ENCODE results near the gene TMED6. TPM values are rescaled to one million over a fixed set of nuclear protein-coding genes. Genes with fewer than 3 reads are reported as not detected.

Gene TMED6
- total and polyA plus RNA-seq, 2 donors (not counting 3 experiments of a cell fraction or from before 2014, with no cell fraction given), result 1.2 TPM; not detected in 1

DNA sequence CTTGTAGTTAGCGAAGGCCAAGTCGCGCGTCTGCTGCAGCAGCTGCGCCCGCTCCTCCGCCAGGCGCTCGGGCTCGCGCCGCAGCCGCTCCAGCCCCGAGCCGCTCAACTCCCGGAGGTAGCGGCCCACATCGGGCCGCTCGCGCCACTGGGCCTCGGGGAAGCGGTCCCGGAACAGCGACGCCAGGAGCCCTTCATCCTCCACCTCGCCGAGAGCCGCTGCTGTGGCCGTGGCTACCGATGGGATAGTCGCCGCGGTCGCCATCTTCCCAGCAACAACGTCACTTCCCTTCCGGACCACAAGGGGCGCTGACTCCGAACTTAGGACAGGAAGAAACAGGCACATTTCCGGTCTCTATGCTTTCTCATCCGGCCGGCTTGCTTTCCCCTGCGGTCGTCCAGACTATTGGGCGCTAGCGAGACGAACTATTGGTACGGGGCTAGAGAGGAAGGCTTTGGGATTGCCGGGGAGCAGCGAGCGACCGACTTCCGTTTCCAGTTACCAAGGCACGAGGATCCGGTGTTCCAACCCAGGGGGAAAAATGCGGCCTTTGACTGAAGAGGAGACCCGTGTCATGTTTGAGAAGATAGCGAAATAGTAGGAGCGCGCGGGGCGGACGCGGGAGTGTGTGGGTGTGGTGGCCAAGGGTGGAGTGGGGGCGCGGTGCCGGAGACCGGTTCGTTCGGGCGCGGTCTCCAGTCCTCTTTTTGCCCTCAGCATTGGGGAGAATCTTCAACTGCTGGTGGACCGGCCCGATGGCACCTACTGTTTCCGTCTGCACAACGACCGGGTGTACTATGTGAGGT lies 12.1 kb downstream of the TMED6 start, which contains the start of the genes COG8 and NIP7:
Gene COG8 (minus strand): TSS at position 276 of the 806 bp plus-strand sequence. CDS start 12 bp downstream, at position 264.
Gene NIP7 (plus strand): TSS at position 484 of the 806 bp plus-strand sequence. CDS start 58 bp downstream, at position 542.
- H2AFZ ChIP-seq (ENCODE audit: low read depth, low read length), result peak within 1 kb of the TSS; percentile 82
- H3K9me1 ChIP-seq (replicated peaks; ENCODE audit: control insufficient read depth, extremely low read depth, insufficient read depth, low read length), result no peaks in the 10 kb centered on the region
- H3K36me3 ChIP-seq (ENCODE audit: control insufficient read depth in 2 of 2, extremely low read depth in 1 of 2, insufficient read depth in 2 of 2, low read length in 2 of 2), result peaks cover 10 to 22% of the 10 kb centered on the region in 2 experiments
- intact Hi-C loops (cut with micrococcal nuclease) (loop anchor here (1.0 kb wide), 3 partner anchors 9 to 46 kb away; partner anchors contain the start of genes PDF and VPS4A), dilution Hi-C loops (cut with MboI; ENCODE audit: extremely low pct_ligation_motif_present, low sequenced_read_pairs) (no loop called here)
- H3K9ac ChIP-seq (replicated peaks; ENCODE audit: extremely low read depth, insufficient read depth, low read length), result peak within 1 kb of the TSS; percentile 90
- ChIA-PET CTCF (interaction anchor here (1.0 to 1.2 kb wide), 3 partner anchors 10 to 415 kb away, joined by 5 read pairs; partner anchors contain the start of gene NOB1), POLR2A (interaction anchor here (1.3 kb wide), 1 partner anchor 9 kb away, joined by 3 read pairs; the partner anchor contains the start of gene PDF)
- TF ChIP-seq, protein P1, sequence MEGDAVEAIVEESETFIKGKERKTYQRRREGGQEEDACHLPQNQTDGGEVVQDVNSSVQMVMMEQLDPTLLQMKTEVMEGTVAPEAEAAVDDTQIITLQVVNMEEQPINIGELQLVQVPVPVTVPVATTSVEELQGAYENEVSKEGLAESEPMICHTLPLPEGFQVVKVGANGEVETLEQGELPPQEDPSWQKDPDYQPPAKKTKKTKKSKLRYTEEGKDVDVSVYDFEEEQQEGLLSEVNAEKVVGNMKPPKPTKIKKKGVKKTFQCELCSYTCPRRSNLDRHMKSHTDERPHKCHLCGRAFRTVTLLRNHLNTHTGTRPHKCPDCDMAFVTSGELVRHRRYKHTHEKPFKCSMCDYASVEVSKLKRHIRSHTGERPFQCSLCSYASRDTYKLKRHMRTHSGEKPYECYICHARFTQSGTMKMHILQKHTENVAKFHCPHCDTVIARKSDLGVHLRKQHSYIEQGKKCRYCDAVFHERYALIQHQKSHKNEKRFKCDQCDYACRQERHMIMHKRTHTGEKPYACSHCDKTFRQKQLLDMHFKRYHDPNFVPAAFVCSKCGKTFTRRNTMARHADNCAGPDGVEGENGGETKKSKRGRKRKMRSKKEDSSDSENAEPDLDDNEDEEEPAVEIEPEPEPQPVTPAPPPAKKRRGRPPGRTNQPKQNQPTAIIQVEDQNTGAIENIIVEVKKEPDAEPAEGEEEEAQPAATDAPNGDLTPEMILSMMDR (IDR thresholded peaks at IDR 0.05; ENCODE audit: extremely low read depth in 1 of 2, insufficient read depth in 1 of 2, low read depth in 1 of 2, low read length in 2 of 2), result peak; percentile 82 to 87
- TF ChIP-seq POLR2A (IDR thresholded peaks at IDR 0.05; ENCODE audit: low read depth, low read length) (peak; percentile 94), MYC (IDR thresholded peaks at IDR 0.05; ENCODE audit: low read depth, low read length) (peak; percentile 76), EZH2 (IDR thresholded peaks at IDR 0.05; ENCODE audit: borderline replicate concordance, low read depth, low read length, severe bottlenecking) (no peak), FOS (IDR thresholded peaks at IDR 0.05; ENCODE audit: borderline replicate concordance, insufficient read depth, low read length) (no peak), POLR2AphosphoS5 (IDR thresholded peaks at IDR 0.05; ENCODE audit: insufficient read depth, low read depth, low read length) (peak; percentile 96), JUN (IDR thresholded peaks at IDR 0.05; ENCODE audit: borderline replicate concordance, insufficient read depth, insufficient read length, low read depth) (peak; percentile 21)
- TF ChIP-seq, protein P2, sequence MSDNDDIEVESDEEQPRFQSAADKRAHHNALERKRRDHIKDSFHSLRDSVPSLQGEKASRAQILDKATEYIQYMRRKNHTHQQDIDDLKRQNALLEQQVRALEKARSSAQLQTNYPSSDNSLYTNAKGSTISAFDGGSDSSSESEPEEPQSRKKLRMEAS (IDR thresholded peaks at IDR 0.05; ENCODE audit: insufficient read depth, insufficient read length), result peak; percentile 54
- H4K20me1 ChIP-seq (replicated peaks; ENCODE audit: control insufficient read depth, extremely low read depth, insufficient read depth, low read length), result no peaks in the 10 kb centered on the region
- H3K4me2 ChIP-seq (ENCODE audit: insufficient read depth, low read length), result peak within 1 kb of the TSS; percentile 87
- no peaks in the 10 kb centered on the region for H3K27me3 ChIP-seq (ENCODE audit: control insufficient read depth in 2 of 2, insufficient read depth in 2 of 2, low read length in 2 of 2)
- H3K4me1 ChIP-seq (ENCODE audit: control insufficient read depth, extremely low read depth, insufficient read depth, low read length), result peaks cover 16% of the 10 kb centered on the region
- no TSS peak for BruUV-seq (replicated peaks)
- peak within 1 kb of the TSS; percentile 86 for H3K27ac ChIP-seq (ENCODE audit: insufficient read depth, low read depth, low read length)
- DNase-seq (ENCODE audit: low read depth, low spot score), result peak; percentile 96
- H3K4me3 ChIP-seq (replicated peaks in 1 of 3; ENCODE audit: insufficient read depth in 1 of 3, low read depth in 1 of 3, low read length in 3 of 3), result peak within 1 kb of the TSS; percentile 55 to 81 (median 75)
- no peaks in the 10 kb centered on the region for H3K9me3 ChIP-seq (replicated peaks; ENCODE audit: control insufficient read depth, insufficient read depth, low read length)
- peaks cover 29% of the 10 kb centered on the region for H3K79me2 ChIP-seq (ENCODE audit: control insufficient read depth, insufficient read depth, low read length)
- peak; percentile 95 for FAIRE-seq

All from endothelial cell of umbilical vein (primary cell).